ENCODE results near the gene ATP11A. TPM values are rescaled to one million over a fixed set of nuclear protein-coding genes. Genes with fewer than 3 reads are reported as not detected.
A peak's percentile ranks its signal among the peaks of the same experiment; 100 is the strongest.

The ATP11A gene
- total RNA-seq, 3 donors from 2014 or later: 15.5 to 28.7 (median 19.4) TPM

- DNase-seq: peak; percentile 90 to 91 (median 90)
- no peak for TF ChIP-seq CTCF (IDR thresholded peaks at IDR 0.05)
- Histone ChIP-seq H3K4me3 (no peak overlapping the region), H3K36me3 (ENCODE audit: low read depth) (no peaks in the 10 kb centered on the region), H3K4me1 (ENCODE audit: low read depth) (no peaks in the 10 kb centered on the region), H3K9me3 (no peaks in the 10 kb centered on the region)
- peak; percentile 97 for ATAC-seq
- intact Hi-C loops (cut with DNase I, micrococcal nuclease): no loop called here
Measured at GRCh38 chr13:112885782-112886268, 196.0 kb downstream of the ATP11A start.

- Histone ChIP-seq H3K36me3 (ENCODE audit: low read depth) (no peaks in the 10 kb centered on the region), H3K4me3 (no peak overlapping the region), H3K4me1 (ENCODE audit: low read depth) (no peaks in the 10 kb centered on the region), H3K9me3 (no peaks in the 10 kb centered on the region)
- DNase-seq (peak in 2 of 3 donors; percentile 19 to 29), ATAC-seq (no peak)
- intact Hi-C loops (cut with DNase I, micrococcal nuclease): no loop called here
- no peak for TF ChIP-seq CTCF (IDR thresholded peaks at IDR 0.05)
Measured at GRCh38 chr13:112887151-112887550, 197.3 kb downstream of the ATP11A start.

- intact Hi-C loops (cut with DNase I, micrococcal nuclease): no loop called here
- H3K4me3 ChIP-seq: no peak overlapping the region
- H3K36me3 ChIP-seq (ENCODE audit: low read depth): no peaks in the 10 kb centered on the region
- no peaks in the 10 kb centered on the region for H3K9me3 ChIP-seq
- ATAC-seq (no peak), DNase-seq (peak in 2 of 3 donors; percentile 19 to 40)
- no peaks in the 10 kb centered on the region for H3K4me1 ChIP-seq (ENCODE audit: low read depth)
- TF ChIP-seq CTCF (IDR thresholded peaks at IDR 0.05): no peak
Measured at GRCh38 chr13:112887557-112887991, 197.7 kb downstream of the ATP11A start.

GRCh38 chr13:112888238-112889111 is 198.6 kb downstream of the ATP11A start:
- H3K4me1 ChIP-seq (ENCODE audit: low read depth): peaks cover 3% of the 10 kb centered on the region
- no peak overlapping the region for H3K4me3 ChIP-seq
- TF ChIP-seq CTCF (IDR thresholded peaks at IDR 0.05): no peak
- no peaks in the 10 kb centered on the region for H3K9me3 ChIP-seq
- ATAC-seq: no peak
- intact Hi-C loops (cut with DNase I, micrococcal nuclease): no loop called here
- no peaks in the 10 kb centered on the region for H3K36me3 ChIP-seq (ENCODE audit: low read depth)
- DNase-seq: peak in 1 of 3 donors; percentile 49

GRCh38 chr13:112889351-112890290 is 199.8 kb downstream of the ATP11A start:
- Histone ChIP-seq H3K36me3 (ENCODE audit: low read depth) (no peaks in the 10 kb centered on the region), H3K4me3 (no peak overlapping the region), H3K4me1 (ENCODE audit: low read depth) (peaks cover 10% of the 10 kb centered on the region), H3K9me3 (no peaks in the 10 kb centered on the region)
- DNase-seq (peak in 2 of 3 donors; percentile 18 to 40), ATAC-seq (no peak)
- TF ChIP-seq CTCF (IDR thresholded peaks at IDR 0.05): no peak
- intact Hi-C loops (cut with DNase I, micrococcal nuclease): no loop called here

Data from mucosa of descending colon (tissue), 3 donors.